B cell (primary cell): Measurements from ENCODE around the gene RAB15. TPM values are rescaled to one million over a fixed set of nuclear protein-coding genes. Genes with fewer than 3 reads are reported as not detected.
A peak's percentile ranks its signal among the peaks of the same experiment; 100 is the strongest.

Experiments
- ATAC-seq: fragments of 200-7000 bp; cut with Tn5 transposase; one replicate; pipeline ENCODE4 v1.10.0; 2021; ENCODE audit warnings: low read depth, mild to moderate bottlenecking, moderate number of reproducible peaks, moderate library complexity
- CTCF ChIA-PET: fragments of 350-600 bp; sonication (Branson Sonifier 250); formaldehyde crosslinking; loops from one replicate; lab custom pipeline; 2021; ENCODE audit warnings: antibody characterized with exemption, inconsistent platforms; lab: Charles Lee
- POLR2A ChIA-PET: fragments of 350-600 bp; sonication (Branson Sonifier 250); formaldehyde crosslinking; loops from one replicate; lab custom pipeline; 2021; ENCODE audit warnings: antibody characterized with exemption; lab: Charles Lee
- DNase-seq: peaks from one replicate; pipeline ENCODE4 v3.0.0; 2013
- H2AFZ ChIP-seq: 2 replicates; pipeline ENCODE4 v1.6.1; 2012; ENCODE audit warnings: mild to moderate bottlenecking, low read depth, low read length; ENCODE audit not compliant: insufficient read depth, poor library complexity, severe bottlenecking
- H3K27ac ChIP-seq, 2 donors: 1 replicate in 1 of 2; 2 replicates in 1 of 2; pipeline ENCODE4 v1.5.1; 2012 to 2013; ENCODE audit warnings: low read length in 2 of 2, mild to moderate bottlenecking in 2 of 2, moderate library complexity in 1 of 2
- H3K27me3 ChIP-seq, 4 experiments: fragments of 200-600 bp in 1 of 4; sonication (generic) in 1 of 4; replicated peaks in 1 of 4; 1 replicate in 2 of 4; 2 replicates in 2 of 4; pipeline versions ENCODE4 v1.6.1 to v1.7.0; 2013 to 2016; ENCODE audit warnings: low read length in 3 of 4, mild to moderate bottlenecking in 2 of 4, mixed read lengths in 1 of 4, moderate library complexity in 1 of 4; ENCODE audit not compliant: insufficient read depth in 4 of 4, control insufficient read depth in 3 of 4; ENCODE audit errors: control extremely low read depth in 1 of 4
- H3K36me3 ChIP-seq, 2 experiments: replicated peaks in 1 of 2; 1 replicate in 1 of 2; 2 replicates in 1 of 2; pipeline versions ENCODE4 v1.6.1 to v1.7.1; 2013; ENCODE audit warnings: low read length in 1 of 2; ENCODE audit not compliant: insufficient read depth in 2 of 2, control insufficient read depth in 1 of 2; ENCODE audit errors: control extremely low read depth in 1 of 2, extremely low read depth in 1 of 2
- H3K4me1 ChIP-seq, 2 donors: fragments of 200-600 bp in 1 of 2; sonication (generic) in 1 of 2; 1 replicate in 1 of 2; 2 replicates in 1 of 2; pipeline versions ENCODE4 v1.5.1 to v1.6.1; 2013 to 2017; ENCODE audit warnings: low read length in 2 of 2; ENCODE audit not compliant: control insufficient read depth in 2 of 2, insufficient read depth in 2 of 2
- H3K4me2 ChIP-seq: replicated peaks from 2 replicates; pipeline ENCODE3; 2012; ENCODE audit warnings: mild to moderate bottlenecking, low read depth, low read length; ENCODE audit not compliant: poor library complexity, severe bottlenecking
- H3K4me3 ChIP-seq, 5 experiments: fragments of 200-600 bp in 1 of 5; sonication (generic) in 1 of 5; 1 replicate in 3 of 5; 2 replicates in 2 of 5; pipeline versions ENCODE4 v1.5.1 to v1.7.0; 2011 to 2016; ENCODE audit warnings: low read length in 4 of 5, mild to moderate bottlenecking in 4 of 5, low read depth in 2 of 5, control low read depth in 1 of 5, moderate library complexity in 1 of 5; ENCODE audit not compliant: insufficient read depth in 1 of 5; ENCODE audit errors: control extremely low read depth in 1 of 5, extremely low read depth in 1 of 5
- H3K79me2 ChIP-seq: fragments of 200-600 bp; sonication (generic); one replicate; pipeline ENCODE4 v1.6.0; 2016; ENCODE audit warnings: low read length; ENCODE audit not compliant: control insufficient read depth, insufficient read depth
- H3K9ac ChIP-seq: fragments of 200-600 bp; sonication (generic); 2 replicates; pipeline ENCODE4 v1.6.1; 2017; ENCODE audit warnings: mild to moderate bottlenecking, low read length, moderate library complexity
- H3K9me3 ChIP-seq, 3 donors: one replicate each; pipeline versions ENCODE4 v1.6.1 to v1.7.1; 2013; ENCODE audit warnings: low read length in 2 of 3; ENCODE audit not compliant: control insufficient read depth in 2 of 3, insufficient read depth in 1 of 3; ENCODE audit errors: control extremely low read depth in 1 of 3
- H4K20me1 ChIP-seq: 2 replicates; pipeline ENCODE4 v1.6.0; 2012; ENCODE audit warnings: mild to moderate bottlenecking, low read length; ENCODE audit not compliant: insufficient read depth, control insufficient read depth, poor library complexity, severe bottlenecking
- H3K27ac Mint-ChIP-seq: one replicate; pipeline ENCODE4 v1.8.0; 2021; ENCODE audit warnings: mixed read lengths
- H3K27me3 Mint-ChIP-seq: one replicate; pipeline ENCODE4 v1.8.0; 2021; ENCODE audit warnings: mixed read lengths
- H3K4me1 Mint-ChIP-seq: one replicate; pipeline ENCODE4 v1.8.0; 2021; ENCODE audit warnings: mixed read lengths
- H3K4me3 Mint-ChIP-seq: one replicate; pipeline ENCODE4 v1.8.0; 2021; ENCODE audit warnings: mixed read lengths
- H3K9me3 Mint-ChIP-seq: one replicate; pipeline ENCODE4 v1.8.0; 2022; ENCODE audit warnings: mixed read lengths; ENCODE audit not compliant: insufficient read depth
- CTCF ChIP-seq: fragments of 200-600 bp; IDR thresholded peaks from one replicate; pipeline ENCODE4 v1.8.0; 2022; ENCODE audit warnings: antibody characterized with exemption, mild to moderate bottlenecking
- EZH2 ChIP-seq: IDR thresholded peaks from 2 replicates; pipeline ENCODE4 v1.6.1; 2012; ENCODE audit warnings: borderline replicate concordance, low read depth, mild to moderate bottlenecking, moderate library complexity, low read length; ENCODE audit not compliant: insufficient read depth, poor library complexity, severe bottlenecking
- WGBS: methylation state at CpG from one replicate; pipeline ENCODE4 v1.1.5; 2013; ENCODE audit warnings: missing lambda C conversion rate; ENCODE audit not compliant: insufficient coverage; 5-methylcytosine and 5-hydroxymethylcytosine counted together
- intact Hi-C: fragments of 100-400 bp; cut with micrococcal nuclease; formaldehyde crosslinking; loops from one replicate; pipeline ENCODE4 v1.10.0; 2022
- polyA minus RNA-seq: library from RNA; depleted of rRNA, polyadenylated mRNA; stranded (reverse); fragments of >200 nt; gene quantifications from 2 replicates; pipeline ENCODE4 v1.2.3, GENCODE V29; 2012
- polyA plus RNA-seq: library from polyadenylated mRNA; depleted of rRNA; stranded (reverse); fragments of >200 nt; gene quantifications from 2 replicates; pipeline ENCODE4 v1.2.3, GENCODE V29; 2012
- total RNA-seq, 2 donors: library from RNA; stranded (reverse); fragments of 120-200 nt in 1 of 2; gene quantifications; 1 replicate in 1 of 2; 2 replicates in 1 of 2; pipeline versions ENCODE4 v1.2.3 to v1.2.4, GENCODE V29; 2013 to 2022

The RAB15 gene
- 0.17 and 0.32 TPM in 2 replicates for total RNA-seq
- total RNA-seq (2013), result 0.75 TPM
- polyA plus RNA-seq, result 0.19 and 2.3 TPM in 2 replicates
- 0.09 and 1.5 TPM in 2 replicates for polyA minus RNA-seq

DNA sequence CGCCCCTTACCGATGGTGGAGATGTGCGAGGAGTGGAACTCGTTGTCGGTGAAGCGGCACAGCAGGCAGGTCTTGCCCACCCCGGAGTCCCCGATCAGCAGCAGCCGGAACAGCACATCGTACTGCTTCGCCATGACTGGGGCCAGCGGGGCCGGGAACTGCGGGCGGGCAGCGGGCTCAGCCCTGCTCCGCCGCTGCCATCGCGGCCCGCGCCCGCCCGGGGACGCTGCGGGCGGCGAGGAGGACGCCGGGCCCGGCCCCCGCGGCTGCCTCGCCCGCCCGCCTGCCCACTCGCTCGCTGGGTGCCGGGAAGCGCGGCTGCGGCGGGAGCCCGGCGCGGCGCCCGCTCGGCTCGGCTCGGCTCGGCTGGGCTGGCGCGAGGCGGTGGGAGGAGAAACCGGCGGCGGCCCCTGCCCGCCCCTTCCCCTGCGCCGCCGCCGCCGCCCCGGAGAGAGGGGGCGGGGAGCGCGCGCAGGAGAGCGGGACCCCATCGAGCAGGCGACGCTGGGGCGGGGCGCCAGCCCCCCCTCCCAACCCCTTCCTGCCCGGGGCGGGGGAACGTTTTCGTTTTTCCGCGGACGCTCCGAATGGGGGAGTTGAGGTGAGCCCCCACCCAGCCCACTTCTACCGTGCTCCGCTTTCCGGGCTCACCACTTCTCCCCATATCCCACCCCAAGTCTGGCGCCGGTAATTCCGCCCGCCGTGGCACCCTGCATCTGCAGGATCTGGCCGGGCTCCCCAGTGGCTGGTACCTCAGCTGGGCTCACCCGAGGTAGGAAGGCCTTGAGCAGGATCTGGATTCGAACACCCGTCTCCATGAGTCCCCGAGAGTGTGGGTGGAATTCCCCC, at the start of gene RAB15:
RAB15 (minus strand) TSS at position 394 of the 849 bp plus-strand sequence; CDS start at position 134, 260 bp downstream.
- H3K9me3 Mint-ChIP-seq, result no peaks in the 10 kb centered on the region
- under 1% methylated on average over 67 of the region's 96 CpGs for WGBS
- ATAC-seq (peak; percentile 71), DNase-seq (peak; percentile 50)
- Histone ChIP-seq H3K9ac (peak within 1 kb of the TSS; percentile 62), H4K20me1 (no peaks in the 10 kb centered on the region), H3K27me3 (peaks cover 0 to 27% (median 9%) of the 10 kb centered on the region in 4 experiments), H3K4me2 (peak within 1 kb of the TSS; percentile 96), H3K4me3 (peak within 1 kb of the TSS in 4 of 5 experiments; percentile 44 to 65 (median 62)), H3K27ac (no peak within 1 kb of the TSS), H3K4me1 (peaks cover 11% of the 10 kb centered on the region in 2 donors), H2AFZ (peak within 1 kb of the TSS; percentile 77), H3K9me3 (no peaks in the 10 kb centered on the region), H3K79me2 (no peaks in the 10 kb centered on the region), H3K36me3 (no peaks in the 10 kb centered on the region)
- H3K27me3 Mint-ChIP-seq, result peaks cover 19% of the 10 kb centered on the region
- peaks cover 6% of the 10 kb centered on the region for H3K4me1 Mint-ChIP-seq
- intact Hi-C loops, result loop anchor here (2.0 to 5.0 kb wide), 2 partner anchors 15 to 60 kb away; partner anchors contain the start of genes CHURC1 and FNTB
- no peak within 1 kb of the TSS for H3K27ac Mint-ChIP-seq
- POLR2A ChIA-PET, result interaction anchor here (0.6 kb wide), 1 partner anchor 51 kb away, joined by 3 read pairs; no protein-coding TSS in a partner anchor
- CTCF ChIA-PET, result interaction anchor here (1.5 kb wide), 1 partner anchor 12 kb away, joined by 3 read pairs; no protein-coding TSS in a partner anchor
- no peak for TF ChIP-seq EZH2
- no peak for TF ChIP-seq CTCF
- peak within 1 kb of the TSS; percentile 83 for H3K4me3 Mint-ChIP-seq
